Activated CD8-positive, alpha-beta memory T cell treated with anti-CD3 and anti-CD28 coated beads, Interleukin-2, amount 50 U/mL, for 4 hours (primary cell): ENCODE measurements around the gene GOLGA8N.

Source experiments
- DNase-seq: peaks from one replicate; pipeline ENCODE4 v3.0.0-alpha.2; 2020

GOLGA8N gene

GRCh38 chr15:32652178-32652577, 58.9 kb downstream of the GOLGA8N start:
- no peak for DNase-seq

GRCh38 chr15:32656091-32656490, 62.8 kb downstream of the GOLGA8N start:
- no peak for DNase-seq

- DNase-seq = no peak
These were observed 63.2 kb downstream of the GOLGA8N start for GRCh38 chr15:32656496-32656895.
